HCT116 (cell line): Measurements from ENCODE around the gene POLN. TPM values are rescaled to one million over a fixed set of nuclear protein-coding genes. Genes with fewer than 3 reads are reported as not detected.

Experiments used
- ATAC-seq: fragments of 200-7000 bp; cut with Tn5 transposase; 2 replicates; pipeline ENCODE4 v1.9.1; 2020; ENCODE audit warnings: mild to moderate bottlenecking, moderate library complexity
- BruUV-seq: library from RNA; stranded (reverse); fragments of 400-500 nt; replicated peaks from 2 replicates; lab custom pipeline; 2021; lab: Mats Ljungman, UMichigan
- CTCF ChIA-PET: fragments of 300-600 bp; sonication (Branson Sonifier 250); formaldehyde crosslinking; loops from one replicate; lab custom pipeline; 2021; ENCODE audit warnings: antibody characterized with exemption; lab: Charles Lee
- POLR2A ChIA-PET: fragments of 300-600, 350-600 bp; sonication (Branson Sonifier 250); formaldehyde crosslinking; loops from one replicate; lab custom pipeline; 2021; ENCODE audit warnings: antibody characterized with exemption; lab: Charles Lee
- RAD21 ChIA-PET, 2 experiments: fragments of 300-600 bp; sonication (Branson Sonifier 250); formaldehyde crosslinking; loops; one replicate each; lab custom pipeline; 2023; ENCODE audit warnings: low total read pairs in 2 of 2; ENCODE audit not compliant: uncharacterized antibody in 2 of 2, unreplicated experiment in 2 of 2, low non-redundant PET in 1 of 2; lab: Charles Lee
- DNase-seq: peaks from one replicate; pipeline ENCODE4 v3.0.0-alpha.2; 2010; ENCODE audit warnings: low read depth, low spot score
- H2AFZ ChIP-seq: fragments of 200-600 bp; shearing (Covaris generic), sonication (generic); 2 replicates; pipeline ENCODE4 v1.6.1; 2017; ENCODE audit warnings: low read depth, mixed run types, mixed read lengths, antibody characterized with exemption, low read length; ENCODE audit not compliant: poor library complexity, severe bottlenecking
- H3K27ac ChIP-seq: 2 replicates; pipeline ENCODE4 v1.5.1; 2012; ENCODE audit warnings: low read depth, low read length
- H3K27me3 ChIP-seq: fragments of 200-600 bp; sonication (generic); 2 replicates; pipeline ENCODE4 v1.6.1; 2016; ENCODE audit warnings: mixed run types, low read length, mixed read lengths; ENCODE audit not compliant: insufficient read depth
- H3K36me3 ChIP-seq, 2 experiments: fragments of 200-500 bp in 1 of 2; fragments of 200-600 bp in 1 of 2; sonication (Bioruptor generic) in 1 of 2; sonication (generic) in 1 of 2; 2 replicates each; pipeline versions ENCODE4 v1.5.1 to v1.6.1; 2014 to 2016; ENCODE audit warnings: low read length in 2 of 2, inconsistent platforms in 1 of 2, mixed read lengths in 1 of 2, mixed run types in 1 of 2; ENCODE audit not compliant: insufficient read depth in 2 of 2, control insufficient read depth in 1 of 2
- H3K4me1 ChIP-seq, 2 experiments: fragments of 200-600 bp in 1 of 2; sonication (generic) in 1 of 2; 2 replicates each; pipeline versions ENCODE4 v1.5.1 to v1.6.1; 2012 to 2017; ENCODE audit warnings: low read length in 2 of 2, inconsistent platforms in 1 of 2, mild to moderate bottlenecking in 1 of 2, mixed read lengths in 1 of 2, mixed run types in 1 of 2, moderate library complexity in 1 of 2; ENCODE audit not compliant: insufficient read depth in 2 of 2, control insufficient read depth in 1 of 2
- H3K4me2 ChIP-seq: fragments of 200-600 bp; sonication (generic); 2 replicates; pipeline ENCODE4 v1.6.1; 2017; ENCODE audit warnings: mixed run types, low read length, mixed read lengths
- H3K4me3 ChIP-seq, 2 experiments: fragments of 200-600 bp in 1 of 2; sonication (generic) in 1 of 2; replicated peaks in 1 of 2; 2 replicates each; pipeline ENCODE4 v1.5.1; 2011 to 2016; ENCODE audit warnings: low read length in 2 of 2, control low read depth in 1 of 2, low read depth in 1 of 2, mild to moderate bottlenecking in 1 of 2, mixed read lengths in 1 of 2, mixed run types in 1 of 2
- H3K79me2 ChIP-seq: fragments of 200-600 bp; sonication (generic); 2 replicates; pipeline ENCODE4 v1.6.1; 2017; ENCODE audit warnings: mild to moderate bottlenecking, mixed run types, low read length, moderate library complexity, mixed read lengths; ENCODE audit not compliant: insufficient read depth
- H3K9ac ChIP-seq: fragments of 200-600 bp; sonication (generic); 2 replicates; pipeline ENCODE4 v1.6.1; 2016; ENCODE audit warnings: low read length, mixed read lengths
- H3K9me2 ChIP-seq: fragments of 200-600 bp; sonication (generic), shearing (Covaris generic); 2 replicates; pipeline ENCODE4 v1.6.1; 2017; ENCODE audit warnings: mixed run types, mild to moderate bottlenecking, moderate library complexity; ENCODE audit not compliant: insufficient read depth
- H3K9me3 ChIP-seq, 2 experiments: fragments of 200-500 bp in 1 of 2; fragments of 200-600 bp in 1 of 2; sonication (Bioruptor generic) in 1 of 2; sonication (generic) in 1 of 2; 2 replicates each; pipeline ENCODE4 v1.6.1; 2014 to 2017; ENCODE audit warnings: low read length in 2 of 2, mixed read lengths in 2 of 2, inconsistent platforms in 1 of 2, low read depth in 1 of 2, mild to moderate bottlenecking in 1 of 2, mixed run types in 1 of 2, moderate library complexity in 1 of 2; ENCODE audit not compliant: control insufficient read depth in 1 of 2, insufficient read depth in 1 of 2
- H4K20me1 ChIP-seq: fragments of 200-600 bp; sonication (generic), shearing (Covaris generic); 2 replicates; pipeline ENCODE4 v1.6.1; 2017; ENCODE audit warnings: mixed run types, mild to moderate bottlenecking, moderate library complexity; ENCODE audit not compliant: insufficient read depth
- ATF3 ChIP-seq: IDR thresholded peaks from 2 replicates; pipeline ENCODE4 v1.6.1; 2012
- CEBPB ChIP-seq: IDR thresholded peaks from 2 replicates; pipeline ENCODE4 v1.6.1; 2012; ENCODE audit warnings: low read depth
- CTCF ChIP-seq, 3 experiments: fragments of 200-600 bp in 1 of 3; sonication (generic) in 1 of 3; IDR thresholded peaks in 2 of 3; conservative IDR thresholded peaks in 1 of 3; 2 replicates each; pipeline ENCODE4 v1.5.1; 2012 to 2017; ENCODE audit warnings: low read depth in 2 of 3, low read length in 2 of 3, antibody characterized with exemption in 1 of 3, borderline replicate concordance in 1 of 3, control low read depth in 1 of 3, mild to moderate bottlenecking in 1 of 3, mixed read lengths in 1 of 3, mixed run types in 1 of 3, moderate library complexity in 1 of 3; ENCODE audit not compliant: insufficient read depth in 1 of 3
- EGR1 ChIP-seq: IDR thresholded peaks from 2 replicates; pipeline ENCODE4 v1.6.1; 2012; ENCODE audit warnings: low read depth
- ELF1 ChIP-seq: IDR thresholded peaks from 2 replicates; pipeline ENCODE4 v1.6.1; 2012; ENCODE audit warnings: low read depth, borderline replicate concordance
- EZH2 ChIP-seq: fragments of 200-600 bp; sonication (generic); IDR thresholded peaks from 2 replicates; pipeline ENCODE4 v1.6.1; 2017; ENCODE audit warnings: antibody characterized with exemption, mixed run types
- POLR2AphosphoS5 ChIP-seq: IDR thresholded peaks from 2 replicates; pipeline ENCODE4 v1.6.1; 2011; ENCODE audit warnings: mild to moderate bottlenecking, low read depth, low read length, moderate library complexity
- YY1 ChIP-seq: IDR thresholded peaks from 2 replicates; pipeline ENCODE4 v1.6.1; 2011; ENCODE audit warnings: low read length, low read depth, moderate library complexity, mild to moderate bottlenecking; ENCODE audit not compliant: insufficient replicate concordance; ENCODE audit errors: extremely low read depth
- intact Hi-C: fragments of 100-400 bp; cut with micrococcal nuclease; formaldehyde crosslinking; loops from 2 replicates; pipeline ENCODE4 v1.10.0; 2022
- total RNA-seq: library from RNA; stranded (reverse); gene quantifications from one replicate; pipeline ENCODE4 v1.2.1, GENCODE V29; 2021; ENCODE audit not compliant: unreplicated experiment
- TF ChIP-seq, protein P1 (sequence below): IDR thresholded peaks from 2 replicates; pipeline ENCODE4 v1.6.1; 2012; ENCODE audit warnings: low read depth

The POLN gene
- total RNA-seq, 1 experiment from 2014 or later, result 3.1 TPM

DNA sequence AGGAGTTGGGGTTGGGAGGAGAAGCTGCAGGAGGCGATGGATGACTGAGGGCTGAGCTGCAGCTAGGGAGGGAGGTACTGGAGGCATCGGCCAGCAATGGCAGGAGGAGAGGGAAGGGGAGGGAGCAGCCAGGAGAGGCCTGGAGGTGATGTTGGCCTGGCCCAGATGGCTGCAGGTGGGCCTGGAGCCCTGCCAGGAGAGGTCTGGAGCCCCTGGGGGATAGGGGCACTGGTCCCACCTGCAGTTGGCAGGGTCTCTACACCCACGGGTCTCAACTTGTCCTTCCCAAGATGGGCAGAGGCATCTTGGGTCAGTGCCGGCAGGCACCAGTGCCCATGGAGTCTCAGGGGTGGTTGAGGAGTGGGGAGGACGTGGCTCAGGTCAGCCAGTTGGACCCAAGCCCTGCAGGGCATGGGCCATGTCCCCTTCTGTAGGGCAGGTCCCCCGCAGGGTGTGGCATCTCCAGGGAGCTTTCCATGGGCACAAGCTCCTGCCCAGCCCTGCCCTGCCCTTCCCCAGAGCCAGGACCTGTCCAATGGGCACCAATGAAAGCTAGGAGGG lies 22.6 kb upstream of the POLN start:
- ChIA-PET CTCF (no interaction called here), RAD21 (no interaction called here), POLR2A (no interaction called here)
- Histone ChIP-seq H4K20me1 (no peaks in the 10 kb centered on the region), H3K4me1 (peaks cover 9 to 15% of the 10 kb centered on the region in 2 experiments; a peak in 3 of 4 replicates), H3K27ac (no peak overlapping the region; the same call in 1 of the 2 replicates), H3K4me3 (no peak overlapping the region), H3K4me2 (no peak overlapping the region), H3K9me3 (no peaks in the 10 kb centered on the region), H3K9ac (no peak overlapping the region), H3K79me2 (no peaks in the 10 kb centered on the region), H3K9me2 (no peaks in the 10 kb centered on the region), H3K36me3 (no peaks in the 10 kb centered on the region), H3K27me3 (no peaks in the 10 kb centered on the region), H2AFZ (no peak overlapping the region)
- DNase-seq (no peak), ATAC-seq (no peak)
- TF ChIP-seq ATF3, result no peak
- TF ChIP-seq CTCF (IDR thresholded peaks at IDR 0.05 in 2 of 3, conservative IDR thresholded peaks at IDR 0.05 in 1 of 3; ENCODE audit: borderline replicate concordance in 1 of 3, insufficient read depth in 1 of 3, low read depth in 2 of 3, low read length in 2 of 3), result no peak
- no peak for TF ChIP-seq EZH2
- TF ChIP-seq CEBPB, result no peak
- no peak for TF ChIP-seq POLR2AphosphoS5
- no peak for TF ChIP-seq EGR1
- no peak for TF ChIP-seq ELF1
- TF ChIP-seq YY1, result no peak
- TF ChIP-seq, protein P1, sequence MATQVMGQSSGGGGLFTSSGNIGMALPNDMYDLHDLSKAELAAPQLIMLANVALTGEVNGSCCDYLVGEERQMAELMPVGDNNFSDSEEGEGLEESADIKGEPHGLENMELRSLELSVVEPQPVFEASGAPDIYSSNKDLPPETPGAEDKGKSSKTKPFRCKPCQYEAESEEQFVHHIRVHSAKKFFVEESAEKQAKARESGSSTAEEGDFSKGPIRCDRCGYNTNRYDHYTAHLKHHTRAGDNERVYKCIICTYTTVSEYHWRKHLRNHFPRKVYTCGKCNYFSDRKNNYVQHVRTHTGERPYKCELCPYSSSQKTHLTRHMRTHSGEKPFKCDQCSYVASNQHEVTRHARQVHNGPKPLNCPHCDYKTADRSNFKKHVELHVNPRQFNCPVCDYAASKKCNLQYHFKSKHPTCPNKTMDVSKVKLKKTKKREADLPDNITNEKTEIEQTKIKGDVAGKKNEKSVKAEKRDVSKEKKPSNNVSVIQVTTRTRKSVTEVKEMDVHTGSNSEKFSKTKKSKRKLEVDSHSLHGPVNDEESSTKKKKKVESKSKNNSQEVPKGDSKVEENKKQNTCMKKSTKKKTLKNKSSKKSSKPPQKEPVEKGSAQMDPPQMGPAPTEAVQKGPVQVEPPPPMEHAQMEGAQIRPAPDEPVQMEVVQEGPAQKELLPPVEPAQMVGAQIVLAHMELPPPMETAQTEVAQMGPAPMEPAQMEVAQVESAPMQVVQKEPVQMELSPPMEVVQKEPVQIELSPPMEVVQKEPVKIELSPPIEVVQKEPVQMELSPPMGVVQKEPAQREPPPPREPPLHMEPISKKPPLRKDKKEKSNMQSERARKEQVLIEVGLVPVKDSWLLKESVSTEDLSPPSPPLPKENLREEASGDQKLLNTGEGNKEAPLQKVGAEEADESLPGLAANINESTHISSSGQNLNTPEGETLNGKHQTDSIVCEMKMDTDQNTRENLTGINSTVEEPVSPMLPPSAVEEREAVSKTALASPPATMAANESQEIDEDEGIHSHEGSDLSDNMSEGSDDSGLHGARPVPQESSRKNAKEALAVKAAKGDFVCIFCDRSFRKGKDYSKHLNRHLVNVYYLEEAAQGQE, result no peak
- intact Hi-C loops, result loop anchor here (5.0 kb wide), 1 partner anchor 148 kb away; no protein-coding TSS in a partner anchor
- no TSS peak for BruUV-seq
